Loucy (cell line): ENCODE data around the gene PLCL2.

ENCODE experiments used
- H2AFZ ChIP-seq: fragments of 200-600 bp; sonication (generic); 2 replicates; pipeline ENCODE4 v1.6.0; 2016; ENCODE audit warnings: antibody characterized with exemption, mild to moderate bottlenecking, low read length, moderate library complexity
- H3F3A ChIP-seq: fragments of 200-600 bp; 2 replicates; pipeline ENCODE4 v1.6.0; 2016; ENCODE audit warnings: antibody characterized with exemption, low read depth, mild to moderate bottlenecking
- H3K27me3 ChIP-seq: fragments of 200-600 bp; sonication (generic); 2 replicates; pipeline ENCODE4 v1.6.1; 2014; ENCODE audit warnings: low read length, mild to moderate bottlenecking; ENCODE audit not compliant: insufficient read depth, poor library complexity, severe bottlenecking
- H3K36me3 ChIP-seq: fragments of 200-600 bp; sonication (generic); 2 replicates; pipeline ENCODE4 v1.6.1; 2016; ENCODE audit warnings: low read length; ENCODE audit not compliant: insufficient read depth
- H3K4me1 ChIP-seq: fragments of 200-600 bp; sonication (generic); 2 replicates; pipeline ENCODE4 v1.5.1; 2014; ENCODE audit warnings: low read length, mild to moderate bottlenecking; ENCODE audit not compliant: insufficient read depth, poor library complexity, severe bottlenecking
- H3K4me2 ChIP-seq: fragments of 200-600 bp; sonication (generic); 2 replicates; pipeline ENCODE4 v1.6.0; 2014; ENCODE audit warnings: antibody characterized with exemption, low read length, low read depth, mild to moderate bottlenecking; ENCODE audit not compliant: poor library complexity, severe bottlenecking
- H3K4me3 ChIP-seq: fragments of 200-600 bp; sonication (generic); 2 replicates; pipeline ENCODE4 v1.5.1; 2014; ENCODE audit warnings: low read length, mild to moderate bottlenecking, mixed read lengths; ENCODE audit not compliant: poor library complexity, severe bottlenecking
- H3K79me2 ChIP-seq: fragments of 200-600 bp; sonication (generic); 2 replicates; pipeline ENCODE4 v1.6.1; 2014; ENCODE audit warnings: low read length; ENCODE audit not compliant: insufficient read depth
- H3K9ac ChIP-seq: fragments of 200-600 bp; sonication (generic); 2 replicates; pipeline ENCODE4 v1.6.0; 2014; ENCODE audit warnings: mild to moderate bottlenecking, low read depth, low read length, moderate library complexity; ENCODE audit not compliant: poor library complexity, severe bottlenecking
- H3K9me2 ChIP-seq: fragments of 200-600 bp; sonication (generic); replicated peaks from 2 replicates; pipeline ENCODE4 v1.6.1; 2016; ENCODE audit warnings: low read depth, low read length, mixed read lengths
- H3K9me3 ChIP-seq: fragments of 200-600 bp; sonication (generic); 2 replicates; pipeline ENCODE4 v1.6.1; 2014; ENCODE audit warnings: mild to moderate bottlenecking, antibody characterized with exemption, low read length, low read depth; ENCODE audit not compliant: insufficient read depth
- H4K20me1 ChIP-seq: fragments of 200-600 bp; sonication (generic); 2 replicates; pipeline ENCODE4 v1.6.0; 2014; ENCODE audit warnings: antibody characterized with exemption, low read length, mild to moderate bottlenecking; ENCODE audit not compliant: insufficient read depth, poor library complexity, severe bottlenecking
- EZH2phosphoT487 ChIP-seq: fragments of 200-600 bp; IDR thresholded peaks from 2 replicates; pipeline ENCODE4 v1.6.1; 2018; ENCODE audit warnings: antibody characterized with exemption, mild to moderate bottlenecking, moderate library complexity, borderline replicate concordance
- TF ChIP-seq, protein P1 (sequence below): fragments of 200-600 bp; sonication (generic); conservative IDR thresholded peaks from 2 replicates; pipeline ENCODE4 v1.5.1; 2014; ENCODE audit warnings: mild to moderate bottlenecking, antibody characterized with exemption, low read length

Gene PLCL2

DNA sequence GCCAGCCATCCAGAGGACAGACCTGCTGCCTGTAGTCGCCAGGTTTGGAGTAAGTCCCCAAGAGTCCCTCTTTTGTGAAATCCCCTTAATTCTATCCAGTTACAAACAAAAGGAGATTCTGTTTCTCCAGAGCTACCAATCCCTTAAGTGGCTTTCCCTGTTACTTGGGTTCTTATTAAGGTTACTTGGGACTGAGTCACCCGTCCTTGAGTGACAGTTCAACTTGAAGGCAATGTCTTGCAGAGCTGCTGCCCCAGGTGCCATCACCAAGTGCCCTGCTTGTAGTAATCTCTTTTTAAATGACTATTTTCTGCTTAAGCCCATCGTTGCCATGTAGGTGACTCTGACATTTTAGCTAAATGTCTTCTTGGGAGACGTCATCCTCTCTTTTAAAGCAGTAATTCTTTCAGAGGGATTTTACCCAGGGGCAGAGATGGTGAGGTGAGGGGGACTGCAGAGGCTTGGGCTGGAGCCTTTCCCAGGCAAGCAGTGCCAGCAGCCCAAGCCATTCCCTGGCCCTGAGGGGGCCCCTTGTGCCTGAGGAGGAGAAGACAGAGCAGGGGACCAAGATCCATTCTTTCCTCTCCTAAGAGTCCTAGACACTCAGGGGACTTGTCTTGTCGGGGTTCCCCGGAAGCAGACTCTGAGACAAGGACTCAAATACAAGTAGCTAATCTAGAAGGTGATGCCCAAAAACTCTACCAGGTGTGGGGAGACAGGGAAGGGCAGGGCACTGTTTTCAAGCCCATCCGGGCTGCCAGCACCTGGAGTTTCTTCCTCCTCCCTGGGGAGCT, 253.7 kb downstream of the PLCL2 start:
- no peaks in the 10 kb centered on the region for H3K9me2 ChIP-seq
- H3K79me2 ChIP-seq: no peaks in the 10 kb centered on the region
- no peak overlapping the region for H3K9ac ChIP-seq
- H3K4me3 ChIP-seq: no peak overlapping the region
- no peaks in the 10 kb centered on the region for H3K36me3 ChIP-seq
- TF ChIP-seq, protein P1, sequence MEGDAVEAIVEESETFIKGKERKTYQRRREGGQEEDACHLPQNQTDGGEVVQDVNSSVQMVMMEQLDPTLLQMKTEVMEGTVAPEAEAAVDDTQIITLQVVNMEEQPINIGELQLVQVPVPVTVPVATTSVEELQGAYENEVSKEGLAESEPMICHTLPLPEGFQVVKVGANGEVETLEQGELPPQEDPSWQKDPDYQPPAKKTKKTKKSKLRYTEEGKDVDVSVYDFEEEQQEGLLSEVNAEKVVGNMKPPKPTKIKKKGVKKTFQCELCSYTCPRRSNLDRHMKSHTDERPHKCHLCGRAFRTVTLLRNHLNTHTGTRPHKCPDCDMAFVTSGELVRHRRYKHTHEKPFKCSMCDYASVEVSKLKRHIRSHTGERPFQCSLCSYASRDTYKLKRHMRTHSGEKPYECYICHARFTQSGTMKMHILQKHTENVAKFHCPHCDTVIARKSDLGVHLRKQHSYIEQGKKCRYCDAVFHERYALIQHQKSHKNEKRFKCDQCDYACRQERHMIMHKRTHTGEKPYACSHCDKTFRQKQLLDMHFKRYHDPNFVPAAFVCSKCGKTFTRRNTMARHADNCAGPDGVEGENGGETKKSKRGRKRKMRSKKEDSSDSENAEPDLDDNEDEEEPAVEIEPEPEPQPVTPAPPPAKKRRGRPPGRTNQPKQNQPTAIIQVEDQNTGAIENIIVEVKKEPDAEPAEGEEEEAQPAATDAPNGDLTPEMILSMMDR: no peak
- TF ChIP-seq EZH2phosphoT487: no peak
- H4K20me1 ChIP-seq: no peaks in the 10 kb centered on the region
- no peaks in the 10 kb centered on the region for H3K9me3 ChIP-seq
- H3F3A ChIP-seq: no peaks in the 10 kb centered on the region
- H3K27me3 ChIP-seq: no peaks in the 10 kb centered on the region
- H3K4me2 ChIP-seq: no peak overlapping the region
- H2AFZ ChIP-seq: no peak overlapping the region
- H3K4me1 ChIP-seq: no peaks in the 10 kb centered on the region
